Measurements from ENCODE around the gene ANKRD37. TPM values are rescaled to one million over a fixed set of nuclear protein-coding genes. Genes with fewer than 3 reads are reported as not detected.

The ANKRD37 gene
- total RNA-seq, 2 donors from 2014 or later = 10.1 to 22.4 TPM

DNA sequence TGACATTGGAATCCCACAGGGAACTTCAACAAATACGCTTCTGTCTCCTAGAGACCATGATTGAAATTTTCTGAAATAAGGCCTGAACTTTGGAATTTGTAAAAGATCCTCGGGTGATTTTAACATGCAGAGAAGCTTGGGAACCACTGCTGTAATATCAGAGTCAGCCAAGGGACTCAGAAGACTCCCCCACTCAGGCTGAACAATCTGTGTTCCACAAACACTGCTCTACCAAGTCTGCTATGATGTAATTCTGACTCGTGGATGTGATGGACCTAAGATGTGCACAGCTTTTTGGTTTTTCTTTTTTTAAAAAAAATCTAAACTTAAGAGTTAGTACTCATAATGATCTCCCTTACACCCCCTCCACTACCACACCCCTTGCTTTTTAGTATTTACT is 26.9 kb upstream of the ANKRD37 start:
- no peaks in the 10 kb centered on the region for H3K27me3 ChIP-seq
- H3K9me3 ChIP-seq = no peaks in the 10 kb centered on the region
- intact Hi-C loops (cut with DNase I) = no loop called here
- H3K36me3 ChIP-seq (replicated peaks in 1 of 2; ENCODE audit: insufficient read depth in 1 of 2, low read depth in 2 of 2) = peaks cover 0 to 1% of the 10 kb centered on the region in 2 donors
- DNase-seq = no peak
- TF ChIP-seq POLR2A (IDR thresholded peaks at IDR 0.05) = no peak
- TF ChIP-seq, protein P1, sequence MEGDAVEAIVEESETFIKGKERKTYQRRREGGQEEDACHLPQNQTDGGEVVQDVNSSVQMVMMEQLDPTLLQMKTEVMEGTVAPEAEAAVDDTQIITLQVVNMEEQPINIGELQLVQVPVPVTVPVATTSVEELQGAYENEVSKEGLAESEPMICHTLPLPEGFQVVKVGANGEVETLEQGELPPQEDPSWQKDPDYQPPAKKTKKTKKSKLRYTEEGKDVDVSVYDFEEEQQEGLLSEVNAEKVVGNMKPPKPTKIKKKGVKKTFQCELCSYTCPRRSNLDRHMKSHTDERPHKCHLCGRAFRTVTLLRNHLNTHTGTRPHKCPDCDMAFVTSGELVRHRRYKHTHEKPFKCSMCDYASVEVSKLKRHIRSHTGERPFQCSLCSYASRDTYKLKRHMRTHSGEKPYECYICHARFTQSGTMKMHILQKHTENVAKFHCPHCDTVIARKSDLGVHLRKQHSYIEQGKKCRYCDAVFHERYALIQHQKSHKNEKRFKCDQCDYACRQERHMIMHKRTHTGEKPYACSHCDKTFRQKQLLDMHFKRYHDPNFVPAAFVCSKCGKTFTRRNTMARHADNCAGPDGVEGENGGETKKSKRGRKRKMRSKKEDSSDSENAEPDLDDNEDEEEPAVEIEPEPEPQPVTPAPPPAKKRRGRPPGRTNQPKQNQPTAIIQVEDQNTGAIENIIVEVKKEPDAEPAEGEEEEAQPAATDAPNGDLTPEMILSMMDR (IDR thresholded peaks at IDR 0.05) = no peak
- no peak overlapping the region for H3K27ac ChIP-seq
- ATAC-seq = no peak
- no peaks in the 10 kb centered on the region for H3K4me1 ChIP-seq
- H3K4me3 ChIP-seq = no peak overlapping the region
- 61 to 70% methylated on average over 3 of the region's 3 CpGs for WGBS, 2 donors

DNA sequence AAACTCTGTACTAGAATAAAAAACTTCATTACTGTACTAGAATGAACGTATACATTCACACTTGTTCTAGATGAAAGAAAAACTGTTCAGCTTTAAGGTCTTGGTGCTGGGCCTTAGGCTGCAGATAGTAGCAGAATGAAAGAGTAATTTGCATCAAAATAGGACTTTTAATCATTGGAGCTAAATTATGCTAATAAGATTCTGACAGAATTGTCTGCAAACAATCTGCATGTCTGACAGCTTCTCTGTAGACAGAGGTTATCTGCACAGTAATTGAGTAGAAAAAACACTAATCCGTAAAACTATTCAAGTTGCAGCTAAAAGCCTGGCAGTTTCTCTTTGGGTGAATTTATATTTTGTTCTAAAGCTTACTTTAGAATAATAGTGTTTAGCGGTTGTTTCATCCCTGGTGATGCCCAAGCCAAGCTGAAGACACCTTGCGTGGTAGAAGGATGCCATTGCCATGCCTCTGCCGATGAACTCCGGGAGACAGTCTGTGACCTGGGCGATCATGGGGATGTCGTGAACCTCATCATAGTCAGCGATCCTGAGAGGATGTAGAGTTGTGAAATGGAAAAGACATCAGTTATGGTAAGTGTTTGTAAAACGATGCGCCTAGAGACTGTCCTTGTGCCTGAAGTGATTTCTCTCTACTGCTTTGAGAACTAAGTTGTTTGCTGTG is 26.2 kb upstream of the ANKRD37 start:
- no peak overlapping the region for H3K27ac ChIP-seq
- 94 to 96% methylated on average over 11 of the region's 11 CpGs for whole genome bisulfite sequencing, 2 donors
- H3K4me1 ChIP-seq = no peaks in the 10 kb centered on the region
- DNase-seq (no peak), ATAC-seq (no peak)
- no peak overlapping the region for H3K4me3 ChIP-seq
- H3K9me3 ChIP-seq = no peaks in the 10 kb centered on the region
- TF ChIP-seq, protein P1 (IDR thresholded peaks at IDR 0.05) = no peak
- no peak for TF ChIP-seq POLR2A (IDR thresholded peaks at IDR 0.05)
- H3K36me3 ChIP-seq (replicated peaks in 1 of 2; ENCODE audit: insufficient read depth in 1 of 2, low read depth in 2 of 2) = peaks cover 0 to 1% of the 10 kb centered on the region in 2 donors
- no peaks in the 10 kb centered on the region for H3K27me3 ChIP-seq
- intact Hi-C loops (cut with DNase I) = no loop called here

DNA sequence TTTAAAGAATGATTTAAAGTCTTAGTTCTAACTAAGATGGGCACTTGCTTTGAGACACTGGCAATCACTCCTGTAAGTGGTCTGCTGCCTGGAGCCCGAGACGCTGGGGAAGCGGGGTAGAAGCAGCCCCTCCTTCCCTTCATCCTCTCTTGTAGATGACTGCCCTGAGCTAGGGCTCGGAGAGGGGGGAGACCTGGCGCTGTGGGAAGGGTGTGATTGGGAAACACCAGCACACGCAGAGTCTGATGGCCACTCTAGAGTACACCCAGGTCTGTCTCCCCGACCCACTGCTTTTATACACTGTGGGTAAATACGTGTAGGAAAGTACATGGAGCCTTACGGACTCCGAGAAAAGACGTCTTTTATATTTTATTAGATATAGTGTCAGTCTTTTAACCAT is 24.9 kb upstream of the ANKRD37 start:
- WGBS, 2 donors = 93 to 97% methylated on average over 11 of the region's 11 CpGs
- Histone ChIP-seq H3K27me3 (no peaks in the 10 kb centered on the region), H3K9me3 (no peaks in the 10 kb centered on the region), H3K4me3 (no peak overlapping the region), H3K4me1 (no peaks in the 10 kb centered on the region), H3K36me3 (replicated peaks in 1 of 2; ENCODE audit: insufficient read depth in 1 of 2, low read depth in 2 of 2) (peaks cover 0 to 1% of the 10 kb centered on the region in 2 donors), H3K27ac (no peak overlapping the region)
- ATAC-seq (no peak), DNase-seq (no peak)
- intact Hi-C loops (cut with DNase I) = no loop called here
- TF ChIP-seq POLR2A (IDR thresholded peaks at IDR 0.05) = no peak
- TF ChIP-seq, protein P1 (IDR thresholded peaks at IDR 0.05) = no peak

DNA sequence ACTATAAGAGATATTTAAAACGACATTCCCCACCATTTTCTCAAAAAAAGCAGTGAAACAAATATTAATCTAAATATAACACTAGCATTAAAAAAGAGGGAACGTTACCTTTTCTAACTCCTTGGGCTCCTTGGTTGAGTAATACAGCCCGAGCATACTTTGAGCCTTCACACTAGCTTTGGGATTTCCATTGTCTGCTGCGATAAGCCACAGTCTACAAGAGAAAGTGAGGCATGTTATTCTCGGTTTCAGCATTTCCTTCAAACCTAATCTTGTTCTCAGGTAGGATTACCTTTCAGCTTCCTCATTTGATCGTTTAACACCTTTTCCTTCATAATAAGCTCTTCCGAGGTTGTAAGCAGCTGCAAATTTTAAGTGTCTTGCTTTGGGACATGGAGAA is 22.6 kb upstream of the ANKRD37 start:
- 77 to 84% methylated on average over 7 of the region's 7 CpGs for WGBS, 2 donors
- ATAC-seq (no peak), DNase-seq (no peak)
- no peak overlapping the region for H3K27ac ChIP-seq
- no peaks in the 10 kb centered on the region for H3K27me3 ChIP-seq
- no peaks in the 10 kb centered on the region for H3K9me3 ChIP-seq
- H3K36me3 ChIP-seq (replicated peaks in 1 of 2; ENCODE audit: insufficient read depth in 1 of 2, low read depth in 2 of 2) = peaks cover 0 to 1% of the 10 kb centered on the region in 2 donors
- TF ChIP-seq, protein P1 (IDR thresholded peaks at IDR 0.05) = no peak
- no peak for TF ChIP-seq POLR2A (IDR thresholded peaks at IDR 0.05)
- intact Hi-C loops (cut with DNase I) = no loop called here
- H3K4me1 ChIP-seq = peaks cover 8% of the 10 kb centered on the region
- H3K4me3 ChIP-seq = no peak overlapping the region

DNA sequence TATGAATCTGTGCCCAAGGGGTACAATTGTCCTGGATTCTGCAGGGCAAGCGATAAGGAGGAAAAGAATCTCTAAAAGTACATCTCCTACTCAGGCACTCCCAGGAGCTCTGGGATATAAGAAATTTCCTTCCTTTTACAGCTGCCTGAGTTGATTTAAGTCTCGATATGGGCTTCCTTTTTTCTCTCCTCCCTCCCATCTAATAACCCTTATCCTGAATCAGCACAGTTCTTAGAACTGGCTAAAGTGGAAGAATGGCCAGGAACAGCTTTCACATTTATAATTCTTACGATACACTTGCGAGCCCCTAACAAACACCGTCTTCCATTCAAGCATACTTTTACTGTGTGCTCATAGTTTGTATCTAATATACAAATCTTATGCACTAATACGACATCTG is 22.1 kb upstream of the ANKRD37 start:
- Histone ChIP-seq H3K27ac (no peak overlapping the region), H3K27me3 (no peaks in the 10 kb centered on the region), H3K4me3 (no peak overlapping the region), H3K36me3 (replicated peaks in 1 of 2; ENCODE audit: insufficient read depth in 1 of 2, low read depth in 2 of 2) (peaks cover 0 to 1% of the 10 kb centered on the region in 2 donors), H3K4me1 (peaks cover 14% of the 10 kb centered on the region), H3K9me3 (no peaks in the 10 kb centered on the region)
- DNase-seq = no peak
- 86 to 88% methylated on average over 6 of the region's 6 CpGs for WGBS, 2 donors
- no peak for ATAC-seq
- intact Hi-C loops (cut with DNase I) = no loop called here
- no peak for TF ChIP-seq POLR2A (IDR thresholded peaks at IDR 0.05)
- TF ChIP-seq, protein P1 (IDR thresholded peaks at IDR 0.05) = no peak

Data from body of pancreas (tissue), 4 donors.